HG03342 (cell line): ENCODE measurements around the gene TMEM63A.
"Not testable (repeated sequence)": the region's sequence is repeated elsewhere in the genome, so short reads cannot be mapped to it uniquely, and the experiment has no call there.

Experiments used
- ATAC-seq: cut with Tn5 transposase; IDR thresholded peaks from one replicate; pipeline ENCODE4 v1.9.1; 2021; ENCODE audit warnings: mild to moderate bottlenecking, moderate library complexity; ENCODE audit not compliant: unreplicated experiment

TMEM63A gene

GRCh38 chr1:225823811-225824261, 58.3 kb downstream of the TMEM63A start:
- no peak for ATAC-seq

DNA sequence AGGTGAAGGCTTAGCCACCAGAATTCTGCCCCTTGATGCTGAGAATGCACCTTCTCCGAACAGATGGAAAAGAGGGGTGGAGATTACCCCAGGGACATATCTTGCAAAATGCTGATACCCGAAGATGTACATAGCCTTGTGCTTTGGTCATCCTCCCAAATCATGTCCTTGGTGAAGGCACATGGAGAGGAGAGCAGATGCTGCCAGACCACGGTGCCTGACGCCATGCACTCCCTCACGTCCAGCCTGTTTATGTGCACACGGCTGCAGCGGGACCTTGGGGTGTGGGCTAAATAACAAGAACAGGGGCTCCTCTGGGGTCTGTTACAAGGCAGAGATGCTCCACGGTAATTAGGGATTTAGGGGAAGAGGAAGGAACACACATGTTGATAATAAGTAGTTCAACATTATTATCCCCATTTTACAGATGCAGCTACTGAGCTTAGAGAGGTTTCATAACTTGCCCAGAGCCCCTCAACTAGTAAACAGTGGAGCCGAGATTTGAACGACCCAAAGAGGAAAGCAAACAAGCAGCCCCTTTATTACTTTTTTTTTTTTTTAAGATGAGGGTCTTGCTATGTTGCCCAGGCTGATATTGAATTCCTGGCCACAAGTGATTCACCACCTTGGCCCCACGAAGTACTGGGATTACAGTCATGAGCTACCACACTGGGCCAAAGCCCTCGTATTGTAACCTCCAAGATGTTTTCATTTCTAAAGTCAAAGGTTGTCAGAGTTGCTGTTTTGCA, 59.4 kb downstream of the TMEM63A start:
- no peak for ATAC-seq

GRCh38 chr1:225820522-225821120, 61.6 kb downstream of the TMEM63A start:
- no peak for ATAC-seq

GRCh38 chr1:225819346-225820192, 62.6 kb downstream of the TMEM63A start:
- no peak for ATAC-seq

GRCh38 chr1:225818229-225818628, 64.0 kb downstream of the TMEM63A start:
- ATAC-seq = no peak

GRCh38 chr1:225817611-225818061, 64.5 kb downstream of the TMEM63A start:
- ATAC-seq = no peak

DNA sequence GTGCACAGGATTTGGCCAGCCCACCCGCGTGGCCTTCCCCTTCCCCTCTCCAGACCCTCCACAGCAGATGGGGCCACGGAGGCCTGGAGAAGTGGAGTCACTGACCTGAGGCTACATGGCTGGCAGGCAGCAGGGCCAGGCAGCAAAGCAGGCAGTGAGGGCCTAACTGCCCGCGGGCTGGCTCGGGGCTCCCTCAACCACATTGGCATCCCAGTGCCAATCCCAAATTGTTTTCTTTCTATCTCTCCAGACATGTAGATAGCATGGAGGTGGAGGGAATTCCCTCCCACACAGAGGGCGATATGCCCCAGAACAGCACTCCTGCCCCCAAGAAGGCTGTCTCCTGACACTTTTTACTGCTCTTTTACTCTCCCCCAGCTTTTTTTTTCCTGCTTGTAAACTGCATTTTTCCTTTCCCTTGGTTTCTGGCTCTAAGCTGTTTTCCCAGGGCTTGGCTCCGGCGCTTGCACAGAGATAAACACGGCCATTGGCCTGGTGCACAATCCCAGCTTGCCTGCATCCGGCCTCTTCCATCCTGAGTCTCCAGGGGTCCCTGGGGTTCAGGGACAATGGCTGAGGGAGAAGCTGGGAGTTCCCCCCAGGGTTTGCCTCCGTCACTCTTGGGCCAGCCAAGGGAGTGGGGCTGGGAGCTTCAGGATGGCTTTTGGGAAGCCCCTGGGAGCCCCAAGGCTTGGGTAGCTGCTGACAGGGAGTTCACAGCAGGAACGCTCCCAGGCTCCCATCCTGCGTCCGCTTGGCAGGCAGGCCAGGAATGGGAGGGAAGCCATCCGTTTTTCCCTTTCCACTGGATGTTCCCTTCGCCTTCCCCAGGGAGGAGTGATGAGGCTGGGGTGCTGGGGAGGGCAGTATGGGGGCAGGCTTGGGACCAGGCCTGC, 65.3 kb downstream of the TMEM63A start:
- ATAC-seq = no peak

GRCh38 chr1:225815526-225816178, 66.5 kb downstream of the TMEM63A start:
- ATAC-seq = no peak

- ATAC-seq = not testable (repeated sequence)
These were observed 67.1 kb downstream of the TMEM63A start for GRCh38 chr1:225815090-225815489.

DNA sequence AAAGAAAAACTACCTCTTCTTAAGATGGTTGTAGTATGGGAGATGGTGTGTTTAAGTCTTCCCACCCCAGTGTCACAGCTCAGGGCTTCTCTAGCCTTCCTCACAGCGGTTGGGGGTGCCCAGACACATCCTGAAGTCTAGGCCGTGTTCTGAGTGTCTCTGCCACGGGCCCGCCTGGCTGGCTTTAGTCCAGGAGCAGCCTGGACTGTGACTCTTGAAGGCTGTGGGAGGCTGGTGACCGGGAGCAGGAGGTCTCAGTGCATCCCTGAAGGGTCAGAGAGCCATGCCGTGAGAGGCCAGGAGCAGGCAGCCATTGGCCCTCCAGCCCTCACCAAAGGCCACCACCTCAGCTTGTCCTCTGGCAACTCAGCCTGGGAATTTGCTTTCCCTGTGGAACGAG, 67.8 kb downstream of the TMEM63A start:
- no peak for ATAC-seq

GRCh38 chr1:225813214-225813964, 68.8 kb downstream of the TMEM63A start:
- no peak for ATAC-seq

DNA sequence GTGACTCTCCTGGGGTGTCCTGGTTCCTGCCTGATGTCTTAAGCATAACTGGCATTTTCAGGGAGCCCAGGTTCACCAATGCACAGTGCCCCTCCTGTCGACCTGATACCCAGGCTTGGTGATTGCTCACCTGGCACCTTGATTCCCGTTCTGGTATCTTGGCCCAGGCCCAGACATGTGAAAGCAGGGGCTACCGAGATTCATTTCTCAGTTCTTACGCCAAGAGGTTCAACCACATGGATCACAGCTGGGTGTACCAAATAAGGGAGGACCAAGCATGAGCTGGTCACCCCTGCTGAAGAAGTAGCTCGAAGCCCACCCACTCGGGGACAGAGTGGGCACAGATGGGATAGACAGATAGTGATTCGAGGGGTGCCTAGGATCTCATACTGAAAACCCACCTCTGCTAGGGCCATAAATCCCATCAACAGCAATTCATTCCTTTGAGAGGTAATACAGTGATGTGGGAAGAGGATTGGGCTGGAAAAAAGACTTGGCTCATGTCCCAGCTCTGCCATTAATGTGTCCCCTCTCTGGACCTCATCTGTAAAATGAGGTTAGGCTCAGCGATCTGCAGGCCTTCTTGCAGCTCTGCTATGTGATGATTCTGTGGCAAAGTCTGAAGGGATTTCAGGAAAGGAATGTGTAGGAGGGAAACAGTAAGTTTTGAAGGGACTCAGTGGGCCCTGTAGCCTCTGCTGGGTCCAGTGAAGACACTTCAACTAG, 69.5 kb downstream of the TMEM63A start:
- no peak for ATAC-seq

DNA sequence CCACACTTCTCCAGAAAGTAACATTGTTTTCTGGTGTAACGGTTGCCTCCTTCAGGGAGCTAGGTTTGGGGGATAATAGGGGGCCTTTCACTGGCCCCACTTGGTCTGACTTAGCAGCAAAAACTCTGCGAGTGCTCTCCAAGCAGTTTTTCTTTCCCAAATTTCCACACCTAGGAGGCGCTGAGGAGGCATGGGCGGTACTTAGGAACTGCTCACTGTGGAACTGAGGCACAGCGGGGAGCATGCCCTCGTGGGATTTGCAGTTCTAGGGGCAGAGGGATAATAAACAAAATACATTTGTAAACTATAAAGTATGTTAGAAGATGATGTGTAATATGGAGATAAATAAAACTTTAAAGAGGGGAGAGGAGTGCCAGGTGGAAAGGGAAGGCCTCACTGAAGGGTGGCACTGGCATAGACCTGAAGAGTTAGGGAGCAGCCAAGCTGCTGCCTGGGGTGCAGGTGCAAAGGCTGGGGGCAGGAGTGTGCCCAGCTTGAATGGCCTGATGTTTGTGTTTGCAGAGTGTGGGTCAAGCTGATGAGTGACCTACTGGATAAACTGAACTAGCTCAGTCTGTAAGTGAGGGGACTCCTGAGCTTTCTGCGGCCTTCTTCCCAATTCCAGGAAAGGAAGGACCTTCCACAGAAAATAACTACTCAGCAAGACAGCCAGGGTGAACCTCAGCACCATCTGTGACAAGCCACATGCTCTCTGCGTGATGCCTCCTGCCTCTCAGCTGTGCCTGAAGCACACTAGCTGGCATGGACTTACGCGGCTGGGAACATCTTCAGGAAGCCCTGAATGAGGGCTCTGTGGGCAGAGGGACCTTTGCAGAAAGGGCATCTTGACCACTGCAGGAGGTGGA, 70.3 kb downstream of the TMEM63A start:
- ATAC-seq = no peak

- not testable (repeated sequence) for ATAC-seq
These were observed 71.3 kb downstream of the TMEM63A start for GRCh38 chr1:225810579-225811538.

- ATAC-seq = peak; percentile 95
These were observed 72.2 kb downstream of the TMEM63A start, which contains the start of gene EPHX1 for GRCh38 chr1:225809842-225810578. Gene EPHX1 (plus strand): TSS chr1:225810124. CDS start chr1:225828730, 18,606 bp downstream.

- no peak for ATAC-seq
These were observed 74.0 kb downstream of the TMEM63A start for GRCh38 chr1:225808136-225808535.
